Osteocyte (in vitro differentiated cells): ENCODE measurements around the gene PFAS. TPM values are rescaled to one million over a fixed set of nuclear protein-coding genes. Genes with fewer than 3 reads are reported as not detected.
"Not testable (repeated sequence)": the region's sequence is repeated elsewhere in the genome, so short reads cannot be mapped to it uniquely, and the experiment has no call there.

Experiments used
- DNase-seq: peaks from one replicate; pipeline ENCODE4 v3.0.0; 2021; ENCODE audit warnings: mixed read lengths; ENCODE audit not compliant: unreplicated experiment; ENCODE audit errors: extremely low spot score
- H3K27ac Mint-ChIP-seq: one replicate; pipeline ENCODE4 v1.8.0; 2021; ENCODE audit warnings: mild to moderate bottlenecking, mixed read lengths; ENCODE audit not compliant: unreplicated experiment
- H3K27me3 Mint-ChIP-seq: one replicate; pipeline ENCODE4 v1.8.0; 2021; ENCODE audit warnings: mixed read lengths; ENCODE audit not compliant: unreplicated experiment
- H3K36me3 Mint-ChIP-seq: one replicate; pipeline ENCODE4 v1.8.0; 2021; ENCODE audit warnings: mixed read lengths; ENCODE audit not compliant: unreplicated experiment
- H3K4me1 Mint-ChIP-seq: one replicate; pipeline ENCODE4 v1.8.0; 2021; ENCODE audit warnings: mixed read lengths; ENCODE audit not compliant: unreplicated experiment
- H3K4me3 Mint-ChIP-seq: one replicate; pipeline ENCODE4 v1.8.0; 2021; ENCODE audit warnings: mild to moderate bottlenecking, moderate library complexity, mixed read lengths; ENCODE audit not compliant: unreplicated experiment
- H3K9me3 Mint-ChIP-seq: one replicate; pipeline ENCODE4 v1.8.0; 2021; ENCODE audit warnings: mixed read lengths; ENCODE audit not compliant: unreplicated experiment
- total RNA-seq: library from RNA; stranded (reverse); gene quantifications from 2 replicates; pipeline ENCODE4 v1.2.1, GENCODE V29; 2021
- TF ChIP-seq, protein P1 (sequence below): fragments of 200-600 bp; sonication (generic); IDR thresholded peaks from 2 replicates; pipeline ENCODE4 v1.5.0; 2021; ENCODE audit warnings: antibody characterized with exemption, mild to moderate bottlenecking, moderate library complexity

The PFAS gene
- total RNA-seq, 1 donor from 2014 or later, result 48.9 TPM

DNA sequence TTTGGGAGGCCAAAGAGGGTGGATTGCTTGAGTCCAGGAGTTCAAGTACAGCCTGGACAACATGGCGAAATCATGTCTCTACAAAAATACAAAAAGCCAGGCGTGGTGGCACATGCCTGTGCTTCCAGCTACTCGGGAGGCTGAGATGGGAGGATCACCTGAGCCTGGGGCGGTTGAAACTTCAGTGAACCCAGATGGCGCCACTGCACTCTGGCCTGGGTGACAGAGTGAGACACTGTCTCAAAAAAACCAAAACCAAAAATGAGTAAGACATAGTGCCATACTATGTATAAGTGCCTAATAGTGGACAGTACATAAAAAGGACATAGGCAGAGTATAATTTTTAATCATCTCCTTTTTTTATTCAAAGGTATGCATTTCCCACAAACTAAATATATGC lies 5.3 kb upstream of the PFAS start:
- no peak for DNase-seq

DNA sequence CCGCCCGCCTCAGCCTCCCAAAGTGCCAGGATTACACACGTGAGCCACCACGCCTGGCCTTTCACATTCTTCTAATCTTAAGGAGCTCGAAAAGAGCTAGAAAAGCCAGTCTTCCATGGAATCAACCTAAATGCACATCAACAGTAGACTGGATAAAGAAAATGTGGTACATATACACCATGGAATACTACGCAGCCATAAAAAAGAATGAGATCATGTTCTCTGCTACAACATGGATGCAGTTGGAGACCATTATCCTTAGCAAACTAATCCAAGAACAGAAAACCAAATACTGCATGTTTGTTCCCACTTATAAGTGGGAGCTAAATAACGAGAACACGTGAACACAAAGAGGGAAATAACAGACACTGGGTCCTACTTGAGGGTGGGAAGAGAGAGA lies 4.3 kb upstream of the PFAS start:
- Mint-ChIP-seq H3K4me1 (peaks cover 22% of the 10 kb centered on the region), H3K9me3 (no peaks in the 10 kb centered on the region), H3K4me3 (no peak overlapping the region), H3K27ac (no peak overlapping the region), H3K27me3 (no peaks in the 10 kb centered on the region), H3K36me3 (peaks cover 6% of the 10 kb centered on the region)
- TF ChIP-seq, protein P1, sequence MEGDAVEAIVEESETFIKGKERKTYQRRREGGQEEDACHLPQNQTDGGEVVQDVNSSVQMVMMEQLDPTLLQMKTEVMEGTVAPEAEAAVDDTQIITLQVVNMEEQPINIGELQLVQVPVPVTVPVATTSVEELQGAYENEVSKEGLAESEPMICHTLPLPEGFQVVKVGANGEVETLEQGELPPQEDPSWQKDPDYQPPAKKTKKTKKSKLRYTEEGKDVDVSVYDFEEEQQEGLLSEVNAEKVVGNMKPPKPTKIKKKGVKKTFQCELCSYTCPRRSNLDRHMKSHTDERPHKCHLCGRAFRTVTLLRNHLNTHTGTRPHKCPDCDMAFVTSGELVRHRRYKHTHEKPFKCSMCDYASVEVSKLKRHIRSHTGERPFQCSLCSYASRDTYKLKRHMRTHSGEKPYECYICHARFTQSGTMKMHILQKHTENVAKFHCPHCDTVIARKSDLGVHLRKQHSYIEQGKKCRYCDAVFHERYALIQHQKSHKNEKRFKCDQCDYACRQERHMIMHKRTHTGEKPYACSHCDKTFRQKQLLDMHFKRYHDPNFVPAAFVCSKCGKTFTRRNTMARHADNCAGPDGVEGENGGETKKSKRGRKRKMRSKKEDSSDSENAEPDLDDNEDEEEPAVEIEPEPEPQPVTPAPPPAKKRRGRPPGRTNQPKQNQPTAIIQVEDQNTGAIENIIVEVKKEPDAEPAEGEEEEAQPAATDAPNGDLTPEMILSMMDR, result no peak
- no peak for DNase-seq

More for the DNA sequence above, 5.3 kb upstream of the PFAS start:
- TF ChIP-seq, protein P1, result no peak
- peaks cover 8% of the 10 kb centered on the region for H3K36me3 Mint-ChIP-seq
- no peak overlapping the region for H3K4me3 Mint-ChIP-seq
- H3K27ac Mint-ChIP-seq, result no peak overlapping the region
- H3K27me3 Mint-ChIP-seq, result no peaks in the 10 kb centered on the region
- peaks cover 16% of the 10 kb centered on the region for H3K4me1 Mint-ChIP-seq
- no peaks in the 10 kb centered on the region for H3K9me3 Mint-ChIP-seq

DNA sequence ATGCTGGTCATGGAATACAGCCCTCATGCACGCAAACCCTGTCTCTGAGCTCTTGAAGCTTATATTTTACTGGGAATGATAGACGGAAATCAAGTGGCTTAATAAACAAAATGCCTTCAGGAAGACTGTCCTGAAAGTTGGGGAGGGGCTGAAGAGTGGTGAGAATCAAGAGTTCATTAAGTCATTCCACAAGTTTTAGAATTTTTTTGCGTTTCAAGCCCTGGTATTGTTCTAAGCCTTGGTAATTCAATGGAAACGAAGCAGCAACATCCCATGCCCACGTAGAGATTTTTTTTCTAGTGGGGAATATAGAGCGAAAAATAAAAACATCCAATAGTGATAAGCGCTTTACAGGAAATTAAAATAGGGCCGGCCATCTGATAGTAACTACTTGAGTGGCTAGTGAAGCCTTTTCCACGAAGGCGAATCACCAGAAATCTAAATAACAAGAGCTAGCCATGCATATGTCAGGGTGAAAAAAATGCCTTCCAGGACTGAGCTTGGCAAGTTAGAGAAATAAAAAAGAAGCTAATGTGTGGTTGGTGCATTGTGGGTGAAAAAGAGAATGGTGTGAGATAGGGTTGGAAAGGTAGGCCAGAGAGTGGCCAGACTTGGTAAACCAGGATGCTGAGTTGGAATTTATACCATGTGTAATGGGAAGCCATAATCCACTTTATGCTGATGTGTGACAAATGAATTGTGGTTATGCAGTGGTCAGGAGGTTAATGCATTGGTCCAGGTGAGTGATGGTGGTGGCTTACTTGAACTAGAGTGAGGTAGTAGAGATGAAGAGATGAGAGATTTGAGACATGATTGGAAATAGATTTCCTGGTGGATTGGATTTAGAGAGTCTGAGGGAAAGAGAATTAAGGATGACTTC lies 772 bp downstream of the PFAS start:
- H3K36me3 Mint-ChIP-seq, result peaks cover 3% of the 10 kb centered on the region
- peaks cover 30% of the 10 kb centered on the region for H3K4me1 Mint-ChIP-seq
- no peaks in the 10 kb centered on the region for H3K9me3 Mint-ChIP-seq
- no peak for DNase-seq
- peak overlapping the region; percentile 97 for H3K4me3 Mint-ChIP-seq
- TF ChIP-seq, protein P1, result no peak
- H3K27ac Mint-ChIP-seq, result peak overlapping the region; percentile 99
- H3K27me3 Mint-ChIP-seq, result no peaks in the 10 kb centered on the region

DNA sequence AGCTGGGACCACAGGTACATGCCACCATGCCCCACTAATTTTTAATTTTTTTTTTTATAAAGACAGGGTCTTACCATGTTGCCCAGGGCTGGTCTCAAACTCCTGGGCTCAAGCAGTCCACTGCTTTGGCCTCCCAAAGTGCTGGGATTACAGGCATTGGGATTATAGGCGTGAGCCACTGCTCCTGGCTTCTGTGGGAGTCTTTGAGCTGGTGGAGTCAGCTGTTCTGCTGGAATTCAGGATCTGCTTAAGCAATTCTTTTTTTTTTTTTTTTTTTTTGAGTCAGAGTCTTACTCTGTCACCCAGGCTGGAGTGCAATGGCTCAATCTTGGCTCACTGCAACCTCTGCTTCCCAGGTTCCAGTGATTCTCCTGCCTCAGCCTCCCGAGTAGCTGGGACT lies 2.3 kb downstream of the PFAS start:
- not testable (repeated sequence) for H3K36me3 Mint-ChIP-seq, H3K9me3 Mint-ChIP-seq, H3K27ac Mint-ChIP-seq, H3K4me3 Mint-ChIP-seq, H3K27me3 Mint-ChIP-seq, DNase-seq
- peaks cover 27% of the 10 kb centered on the region for H3K4me1 Mint-ChIP-seq

DNA sequence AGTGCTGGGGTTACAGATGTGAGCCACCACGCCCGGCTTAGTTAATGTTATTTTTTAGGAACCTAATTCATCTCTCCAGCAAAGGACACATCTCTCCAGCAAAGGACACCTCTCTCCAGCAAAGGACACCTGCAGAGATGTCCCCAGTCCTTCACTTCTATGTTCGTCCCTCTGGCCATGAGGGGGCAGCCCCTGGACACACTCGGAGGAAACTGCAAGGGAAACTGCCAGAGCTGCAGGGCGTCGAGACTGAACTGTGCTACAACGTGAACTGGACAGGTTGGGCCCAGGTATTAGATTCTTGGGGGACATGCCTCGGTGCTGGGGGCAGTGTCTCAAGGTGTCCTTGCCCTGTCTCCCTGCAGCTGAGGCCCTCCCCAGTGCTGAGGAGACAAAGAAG lies 4.7 kb downstream of the PFAS start:
- Mint-ChIP-seq H3K27me3 (no peaks in the 10 kb centered on the region), H3K9me3 (no peaks in the 10 kb centered on the region), H3K4me3 (no peak overlapping the region), H3K36me3 (peaks cover 7% of the 10 kb centered on the region), H3K4me1 (peaks cover 14% of the 10 kb centered on the region), H3K27ac (no peak overlapping the region)
- no peak for DNase-seq
- TF ChIP-seq, protein P1, result peak; percentile 22
